ENCODE data around the gene ARID2.

GRCh38 chr12:45697371-45697770, 32.1 kb upstream of the ARID2 start:
- TF ChIP-seq CTCF (conservative IDR thresholded peaks at IDR 0.05; ENCODE audit: low read length) (no peak), EZH2phosphoT487 (IDR thresholded peaks at IDR 0.05; ENCODE audit: borderline replicate concordance, low read depth, low read length) (no peak)

Measured in OCI-LY7 (cell line).